ENCODE data around the gene GNLY. TPM values are rescaled to one million over a fixed set of nuclear protein-coding genes. Genes with fewer than 3 reads are reported as not detected.
A peak's percentile ranks its signal among the peaks of the same experiment; 100 is the strongest.

GNLY gene
- total and polyA plus RNA-seq, 2 of the 4 experiments (the other 2 are of a cell fraction), result not detected

DNA sequence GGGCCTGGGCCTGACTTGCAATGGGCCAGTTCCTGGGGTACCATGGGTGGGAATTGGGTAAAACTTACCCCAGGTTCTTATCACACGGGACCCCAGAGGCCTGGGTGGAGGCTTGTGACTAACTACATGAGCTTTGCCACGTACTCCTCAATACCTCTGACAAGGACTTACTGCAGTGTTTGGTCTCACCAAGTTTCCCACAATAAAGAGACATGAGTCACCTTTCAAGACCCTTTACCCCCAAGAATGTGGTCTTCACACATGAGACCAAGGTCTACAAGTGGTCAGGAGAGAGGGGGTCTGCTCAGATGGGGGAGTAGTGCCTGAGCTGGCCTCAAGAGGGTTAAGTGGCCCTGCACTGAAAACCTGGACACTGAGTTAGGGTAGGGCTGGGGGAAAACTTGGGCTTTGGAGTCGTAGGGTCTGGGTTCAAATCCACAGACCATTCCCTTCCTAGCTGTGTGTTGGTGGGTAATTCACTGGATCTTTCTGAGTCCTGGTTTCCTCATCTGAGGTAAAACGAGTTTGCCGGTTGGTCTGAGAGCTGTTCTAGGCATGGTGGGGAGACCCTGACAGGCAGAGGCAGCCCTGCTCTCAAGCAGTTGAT, 2.0 kb upstream of the GNLY start:
- Histone ChIP-seq H4K20me1 (ENCODE audit: insufficient read depth, low read length) (no peaks in the 10 kb centered on the region), H3K23ac (ENCODE audit: low read depth, low read length) (no peak overlapping the region), H3K79me1 (ENCODE audit: low read depth in 1 of 2, low read length in 2 of 2) (no peaks in the 10 kb centered on the region), H3K18ac (ENCODE audit: low read depth, low read length) (no peak overlapping the region), H3K4me3 (ENCODE audit: insufficient read depth, low read depth, low read length) (no peak overlapping the region), H4K8ac (ENCODE audit: low read depth in 2 of 2, low read length in 2 of 2) (no peak overlapping the region), H2AK5ac (ENCODE audit: low read depth, low read length) (peak overlapping the region; percentile 43), H2AK9ac (replicated peaks; ENCODE audit: low read depth, low read length, poor library complexity) (peak overlapping the region; percentile 73), H2BK5ac (ENCODE audit: low read depth, low read length, poor library complexity, severe bottlenecking) (no peak overlapping the region), H3K4me2 (ENCODE audit: low read depth, low read length) (no peak overlapping the region), H3K14ac (replicated peaks; ENCODE audit: low read depth, low read length) (no peak overlapping the region; the same call in 1 of the 2 replicates), H3K9me3 (ENCODE audit: control insufficient read depth, insufficient read depth, low read length) (no peaks in the 10 kb centered on the region), H3K27ac (ENCODE audit: insufficient read depth, low read length) (no peak overlapping the region), H2BK120ac (ENCODE audit: low read depth, low read length) (peak overlapping the region; percentile 13; the same call in 1 of the 2 replicates), H3K4me1 (ENCODE audit: control insufficient read depth, insufficient read depth, low read length) (peaks cover 3% of the 10 kb centered on the region; the same call in 1 of the 2 replicates), H3K27me3 (ENCODE audit: control insufficient read depth, insufficient read depth, low read length) (peaks cover 6% of the 10 kb centered on the region; the same call in 1 of the 2 replicates), H4K91ac (ENCODE audit: insufficient read depth, low read depth, low read length) (no peak overlapping the region; the same call in 1 of the 2 replicates), H3K9ac (ENCODE audit: low read depth, low read length) (no peak overlapping the region), H3K4ac (ENCODE audit: low read depth, low read length) (peak overlapping the region; percentile 48; the same call in 1 of the 2 replicates), H3K36me3 (ENCODE audit: control insufficient read depth, insufficient read depth, low read length) (no peaks in the 10 kb centered on the region), H4K5ac (ENCODE audit: low read depth, low read length) (no peak overlapping the region), H2BK20ac (ENCODE audit: low read depth, low read length) (peak overlapping the region; percentile 49; the same call in 1 of the 2 replicates), H2BK15ac (ENCODE audit: low read depth, low read length) (peak overlapping the region; percentile 71; the same call in 1 of the 3 replicates), H2AFZ (replicated peaks; ENCODE audit: low read length, poor library complexity) (no peak overlapping the region), H3K56ac (ENCODE audit: extremely low read depth, insufficient read depth, low read length) (no peak overlapping the region), H3K9me1 (ENCODE audit: insufficient read depth, low read length) (peaks cover 6% of the 10 kb centered on the region; the same call in 1 of the 2 replicates)
- CTCF ChIA-PET, result no interaction called here
- ATAC-seq (ENCODE audit: low read depth), result no peak
- no TSS peak for BruUV-seq (replicated peaks)
- dilution Hi-C loops (cut with HindIII; ENCODE audit: low sequenced_read_pairs, unreplicated experiment), result no loop called here
- POLR2A ChIA-PET (ENCODE audit: unreplicated experiment), result no interaction called here
- intact Hi-C loops (cut with micrococcal nuclease), result no loop called here
- in situ Hi-C loops (cut with MboI; ENCODE audit: low sequenced_read_pairs), result no loop called here
- DNase-seq, result no peak
- TF ChIP-seq BHLHE40 (IDR thresholded peaks at IDR 0.05; ENCODE audit: low read depth, low read length) (no peak), MAZ (IDR thresholded peaks at IDR 0.05; ENCODE audit: borderline replicate concordance, low read depth, low read length) (no peak)
- no CpG with 5 or more reads among the region's 5 CpGs for WGBS, 2 experiments (ENCODE audit: extremely low coverage in 2 of 2, insufficient read length in 1 of 2)

Measured in IMR-90 (cell line).